ENCODE results near the gene OSCP1.

OSCP1 gene

GRCh38 chr1:36400825-36401601 lies 49.2 kb downstream of the OSCP1 start:
- DNase-seq, result no peak

DNA sequence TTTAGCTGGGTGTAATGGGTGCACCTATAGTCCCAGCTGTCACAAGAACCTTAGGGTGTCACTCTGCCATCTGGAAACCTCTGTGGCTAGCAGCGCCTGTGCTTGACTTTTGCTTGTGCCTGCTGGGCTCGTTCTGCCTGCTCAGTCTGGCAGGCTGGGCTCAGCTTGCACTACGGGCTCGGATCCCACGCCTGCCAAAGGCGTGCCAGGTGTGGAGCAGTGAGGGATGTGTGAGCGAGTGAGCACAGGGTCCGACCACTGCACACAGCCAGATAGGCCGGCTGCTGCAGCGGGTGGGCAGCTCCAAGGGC lies 49.8 kb downstream of the OSCP1 start:
- peak; percentile 27 for DNase-seq

- DNase-seq, result no peak
Observed at GRCh38 chr1:36398370-36398977, 51.8 kb downstream of the OSCP1 start.

DNA sequence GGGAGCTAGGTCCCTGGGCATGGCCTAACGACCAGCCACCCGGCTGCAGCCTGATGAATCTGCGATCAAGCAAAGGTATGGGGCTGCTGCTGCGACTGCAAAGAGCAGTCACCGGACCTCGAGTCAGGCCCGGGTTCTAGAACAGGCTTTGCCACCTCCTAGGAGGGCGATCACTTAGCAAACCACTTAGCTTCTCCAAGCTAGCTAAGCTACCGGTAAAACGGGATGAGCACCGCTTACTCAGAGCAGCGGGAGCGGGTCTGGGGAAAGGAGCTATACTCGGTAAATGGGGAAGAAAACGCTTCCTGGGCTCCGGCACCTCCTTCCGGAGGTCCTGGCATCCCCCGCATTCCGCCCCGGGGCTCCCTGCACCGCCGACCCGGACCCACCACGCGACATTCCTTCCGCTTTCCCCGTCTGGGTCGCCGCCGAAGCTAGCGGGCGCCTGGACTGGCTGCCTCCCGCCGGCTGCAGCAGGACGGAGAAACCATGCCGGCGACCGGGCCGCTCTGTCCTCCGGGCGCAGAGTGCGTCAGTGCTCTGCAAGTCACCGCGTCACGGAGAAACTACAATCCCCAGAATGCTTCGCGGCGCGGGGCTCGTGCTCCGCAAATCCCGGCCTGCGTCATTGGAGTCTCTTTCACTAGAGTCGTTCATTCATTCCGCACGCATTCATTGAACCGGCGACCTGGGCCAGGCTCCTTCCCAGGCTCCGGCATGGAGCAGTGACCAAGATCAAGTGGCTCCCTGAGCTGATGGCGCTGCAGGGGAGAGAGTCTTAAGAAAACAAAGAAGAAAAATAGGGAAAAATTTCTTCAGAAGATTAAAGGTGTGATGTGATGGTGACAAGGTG lies 52.6 kb downstream of the OSCP1 start, which contains the start of gene LSM10:
Gene LSM10, minus strand, starts transcription at position 531 of the 853 bp plus-strand sequence. CDS start 3,779 bp downstream, outside the sequence.
- peak; percentile 74 for DNase-seq

- no peak for DNase-seq
Observed at GRCh38 chr1:36397083-36397377, 53.2 kb downstream of the OSCP1 start.

GRCh38 chr1:36396359-36396758 lies 53.9 kb downstream of the OSCP1 start:
- no peak for DNase-seq

- DNase-seq, result no peak
Observed at GRCh38 chr1:36393686-36394085, 56.6 kb downstream of the OSCP1 start.

DNA sequence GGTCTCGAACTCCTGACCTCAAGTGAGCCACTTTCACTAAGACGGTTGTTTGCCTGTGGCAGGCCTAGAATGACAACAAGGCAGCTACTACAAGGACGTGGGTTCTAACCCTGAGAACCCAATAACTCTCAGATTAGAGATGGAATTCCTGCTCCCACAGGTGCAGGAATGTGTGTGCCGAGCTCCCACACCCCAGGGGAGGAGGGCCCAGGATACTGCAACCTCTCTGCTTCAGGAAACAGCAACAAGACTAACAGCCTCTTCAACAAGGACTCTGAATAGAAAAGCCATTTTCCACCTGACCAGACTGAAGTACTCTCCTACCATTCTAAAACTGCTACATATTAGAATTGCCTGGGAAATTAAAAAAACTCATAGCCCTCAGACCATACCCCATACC lies 57.4 kb downstream of the OSCP1 start:
- no peak for DNase-seq

DNA sequence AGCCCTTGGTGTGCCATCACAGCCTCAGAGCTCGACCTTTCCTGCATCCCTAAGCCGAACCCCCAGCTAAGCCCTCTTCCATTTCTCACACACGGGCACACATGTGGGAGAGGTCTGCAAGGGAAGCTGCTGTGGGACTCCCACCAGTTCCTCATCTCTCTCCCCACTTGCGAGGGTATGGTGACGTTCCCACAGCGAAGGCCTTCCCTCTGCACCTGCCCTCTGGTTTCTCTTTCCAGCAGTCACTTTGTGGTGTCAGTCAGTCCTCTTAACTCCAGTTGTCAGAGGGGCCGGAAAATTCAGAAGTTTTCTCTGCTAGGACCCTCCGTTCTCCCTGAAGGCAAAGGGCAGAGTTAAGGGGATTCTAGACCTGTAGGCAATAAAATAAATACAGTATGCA lies 59.0 kb downstream of the OSCP1 start:
- DNase-seq, result no peak

DNA sequence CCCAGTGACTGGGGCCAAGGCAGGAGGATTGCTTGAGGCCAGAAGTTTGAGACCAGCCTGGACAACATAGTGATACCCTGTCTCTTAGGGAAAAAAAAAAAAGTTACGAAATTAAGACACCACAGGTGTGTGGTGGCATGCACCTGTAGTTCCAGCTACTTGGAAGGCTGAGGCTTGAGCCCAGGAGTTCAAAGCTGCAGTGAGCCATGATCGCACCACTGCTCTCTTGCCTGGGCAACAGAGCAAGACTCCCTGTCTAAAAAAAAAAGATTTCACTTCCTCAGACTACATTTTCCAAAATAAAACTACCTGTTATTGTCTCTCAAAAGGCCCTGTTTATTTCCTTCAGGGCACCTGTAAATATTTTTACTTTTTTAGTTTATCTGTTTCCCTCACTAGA lies 59.8 kb downstream of the OSCP1 start:
- DNase-seq, result no peak

DNA sequence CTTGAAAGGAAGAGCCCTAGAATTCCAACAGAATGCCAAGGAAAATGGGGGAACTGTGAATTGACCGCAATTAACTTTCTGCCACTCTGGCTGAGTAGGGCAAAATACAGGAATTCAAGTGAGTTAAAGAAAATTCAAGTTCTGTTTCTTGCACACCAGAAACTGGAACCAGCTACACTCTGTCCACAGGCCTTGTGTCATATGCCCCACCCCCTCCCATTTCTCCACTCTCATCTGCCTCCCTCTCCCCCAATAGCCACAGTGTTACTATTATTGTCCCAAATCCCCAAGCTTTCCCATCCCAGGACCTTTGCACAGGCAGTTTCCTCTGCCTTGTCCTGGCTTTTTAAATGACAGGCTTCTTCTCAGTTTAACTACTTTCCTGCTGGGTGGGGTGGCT lies 60.3 kb downstream of the OSCP1 start:
- DNase-seq, result no peak

DNA sequence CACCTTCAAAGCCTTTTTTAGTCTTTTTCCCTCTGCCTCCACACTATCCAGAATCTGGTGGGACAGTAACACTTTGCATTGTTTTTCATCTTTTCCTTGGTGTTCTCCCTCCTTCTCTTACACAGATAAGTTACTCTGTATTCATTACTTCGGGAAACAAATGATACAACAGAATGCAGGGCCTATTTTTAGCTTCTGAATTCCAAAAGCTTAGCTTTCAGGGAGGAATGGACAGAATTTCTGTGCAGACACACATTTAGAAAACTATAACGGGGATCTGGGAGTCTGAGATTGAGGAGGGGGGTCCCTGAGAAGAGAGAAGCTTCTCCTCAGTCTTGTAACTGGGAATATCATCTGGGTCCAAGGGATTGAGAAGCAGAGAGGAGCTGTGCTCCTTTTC lies 61.0 kb downstream of the OSCP1 start:
- DNase-seq, result no peak

DNA sequence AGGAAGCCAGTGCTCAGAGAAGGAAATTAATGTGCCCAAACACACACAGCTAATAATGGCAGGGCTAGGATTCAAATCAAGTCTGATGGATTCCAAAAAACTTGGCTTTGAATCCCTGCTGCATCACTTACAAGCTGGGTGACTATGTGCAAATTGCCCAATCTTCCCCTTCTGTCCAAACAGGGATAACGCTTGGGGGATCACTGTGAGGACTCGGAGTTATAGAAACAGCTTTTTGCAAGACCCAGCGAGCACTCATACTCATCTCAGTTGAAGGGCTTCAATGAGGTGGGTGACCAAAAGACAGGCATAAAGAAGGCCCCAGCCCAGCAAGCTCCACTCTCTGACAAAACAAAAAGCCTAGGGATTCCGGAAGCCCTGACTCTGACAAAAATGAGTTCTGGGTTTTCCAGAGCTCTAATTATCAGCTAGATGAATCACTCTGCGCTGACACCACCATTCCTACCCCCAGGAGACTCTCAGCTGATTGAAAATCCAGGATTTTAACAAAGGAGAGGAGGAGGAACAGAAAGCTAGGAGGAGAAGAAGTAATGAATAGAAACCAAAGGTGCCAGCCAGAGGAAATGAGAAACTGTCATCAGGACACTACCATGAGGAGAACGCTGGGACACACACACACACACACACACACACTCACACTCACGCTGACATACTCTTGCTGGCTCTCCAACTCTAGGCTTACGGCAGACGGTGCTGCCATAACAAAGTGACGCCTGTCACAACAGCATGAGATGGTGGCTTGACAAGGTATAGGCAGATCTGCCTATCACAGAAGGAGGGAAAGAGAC lies 62.9 kb downstream of the OSCP1 start:
- no peak for DNase-seq

DNA sequence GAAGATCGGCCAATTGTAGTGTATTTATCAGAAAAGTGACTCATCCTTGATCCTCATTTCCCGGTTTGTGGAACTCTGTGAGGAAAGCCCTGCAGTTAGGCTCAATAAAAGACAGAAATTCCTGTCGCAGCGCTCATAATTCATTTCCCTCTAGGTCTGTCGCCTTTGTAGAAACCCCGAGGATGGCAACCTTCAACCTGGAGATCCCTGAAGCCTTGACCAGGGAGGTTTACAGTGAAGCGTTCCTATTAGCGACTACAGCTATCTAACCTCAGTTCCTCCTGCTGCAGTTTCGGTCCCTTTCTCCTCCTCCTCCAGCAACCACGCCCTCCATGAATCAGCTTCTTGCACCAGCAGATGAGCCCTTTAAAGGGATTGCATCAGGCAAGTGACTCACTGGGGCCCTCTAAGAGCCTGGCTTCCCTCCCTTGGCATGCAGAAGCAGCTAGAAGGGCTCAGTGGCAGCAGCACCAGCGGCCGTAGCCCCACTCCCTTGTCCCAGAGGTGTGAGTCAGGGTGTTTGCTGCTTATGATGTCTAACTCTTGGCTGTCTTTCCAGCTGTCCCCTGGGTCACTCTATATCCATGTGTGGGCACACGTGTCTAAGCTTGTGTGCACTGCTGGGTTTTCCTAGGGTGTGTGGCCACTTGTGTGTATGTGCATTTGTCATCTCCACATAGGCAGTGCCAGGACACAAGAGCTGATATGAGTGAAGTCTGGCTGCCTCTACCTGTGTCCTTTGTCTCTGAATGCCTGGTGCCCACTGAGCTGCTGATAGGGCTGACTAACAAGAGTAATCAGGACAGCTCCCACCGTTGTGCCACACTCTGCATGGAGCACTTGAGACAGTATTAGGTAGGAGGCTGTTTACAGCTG lies 63.7 kb downstream of the OSCP1 start:
- DNase-seq, result peak; percentile 64

- DNase-seq, result peak; percentile 95
Observed at GRCh38 chr1:36385410-36386264, 64.6 kb downstream of the OSCP1 start, which contains the start of gene STK40. Gene STK40 (minus strand): TSS chr1:36385924. CDS start chr1:36361332, 24,592 bp downstream.

DNA sequence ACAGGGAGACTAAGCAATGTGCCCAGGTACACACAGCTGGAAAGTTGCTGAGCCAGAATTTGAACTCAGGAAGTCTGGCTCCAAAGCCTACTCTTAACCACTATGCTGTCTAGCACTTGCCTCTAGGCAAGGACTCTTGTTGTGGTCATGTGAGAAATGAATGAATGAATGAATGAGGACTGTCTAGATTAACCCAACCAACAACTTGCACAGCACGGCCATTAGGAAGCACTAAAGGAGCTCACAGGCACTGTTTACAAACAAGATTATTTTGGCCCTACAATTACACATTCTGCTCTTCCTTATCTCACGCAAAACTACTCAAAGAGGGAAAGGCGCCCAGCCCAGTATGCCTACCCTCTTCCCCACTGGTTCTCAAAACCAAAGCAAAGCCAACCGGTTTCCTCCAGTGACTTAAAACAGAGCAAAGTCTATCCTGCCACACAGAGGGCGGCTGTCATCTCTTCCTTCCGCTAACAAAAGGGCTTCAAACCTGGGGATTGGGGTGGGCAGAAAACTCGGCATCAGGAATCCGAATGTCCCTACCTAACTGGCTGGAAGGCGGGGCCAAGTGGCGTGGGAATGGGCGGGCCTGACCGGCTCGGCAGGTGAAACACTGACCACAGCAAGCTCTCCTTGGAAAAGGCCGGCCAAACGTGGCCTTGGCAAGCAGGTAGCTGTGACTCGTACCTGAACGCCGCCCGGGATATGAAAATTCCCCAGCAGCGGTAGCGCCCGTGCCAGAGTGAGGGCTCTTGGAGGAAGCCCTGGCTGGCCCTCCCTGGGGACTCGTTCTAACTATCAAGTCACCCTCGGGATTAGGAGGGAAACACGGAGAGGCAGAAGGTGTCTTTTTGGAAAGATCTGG lies 65.5 kb downstream of the OSCP1 start:
- DNase-seq, result no peak

- no peak for DNase-seq
Observed at GRCh38 chr1:36383240-36383639, 67.0 kb downstream of the OSCP1 start.

- no peak for DNase-seq
Observed at GRCh38 chr1:36382669-36383068, 67.6 kb downstream of the OSCP1 start.

DNA sequence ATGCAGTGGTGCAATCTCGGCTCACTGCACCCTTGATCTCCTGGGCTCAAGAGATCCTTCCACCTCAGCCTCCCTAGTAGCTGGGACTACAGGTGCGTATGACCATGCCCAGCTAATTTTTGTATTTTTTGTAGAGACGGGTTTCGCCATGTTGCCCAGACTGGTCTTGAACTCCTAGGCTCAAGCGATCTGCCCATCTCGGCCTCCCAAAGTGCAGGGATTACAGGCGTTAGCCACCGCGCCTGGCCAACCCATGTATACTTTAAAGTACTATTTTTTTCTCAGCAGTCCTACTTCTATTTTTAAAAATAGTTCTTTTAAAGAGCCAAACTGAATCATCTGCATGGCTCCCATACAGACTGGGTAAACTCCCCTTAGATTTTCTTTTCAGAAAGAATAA lies 68.0 kb downstream of the OSCP1 start:
- DNase-seq, result no peak

- no peak for DNase-seq
Observed at GRCh38 chr1:36381405-36381804, 68.8 kb downstream of the OSCP1 start.

Measured in NCI-H1694 (cell line).